HG03439 (cell line): ENCODE results near the gene INS.

ENCODE experiments used
- ATAC-seq: cut with Tn5 transposase; IDR thresholded peaks from one replicate; pipeline ENCODE4 v1.9.1; 2021; ENCODE audit warnings: mild to moderate bottlenecking, moderate library complexity; ENCODE audit not compliant: unreplicated experiment

Gene INS

GRCh38 chr11:2121227-2122130 is 39.5 kb downstream of the INS start:
- no peak for ATAC-seq

- ATAC-seq, result no peak
These were observed 40.5 kb downstream of the INS start for GRCh38 chr11:2120359-2121100.

DNA sequence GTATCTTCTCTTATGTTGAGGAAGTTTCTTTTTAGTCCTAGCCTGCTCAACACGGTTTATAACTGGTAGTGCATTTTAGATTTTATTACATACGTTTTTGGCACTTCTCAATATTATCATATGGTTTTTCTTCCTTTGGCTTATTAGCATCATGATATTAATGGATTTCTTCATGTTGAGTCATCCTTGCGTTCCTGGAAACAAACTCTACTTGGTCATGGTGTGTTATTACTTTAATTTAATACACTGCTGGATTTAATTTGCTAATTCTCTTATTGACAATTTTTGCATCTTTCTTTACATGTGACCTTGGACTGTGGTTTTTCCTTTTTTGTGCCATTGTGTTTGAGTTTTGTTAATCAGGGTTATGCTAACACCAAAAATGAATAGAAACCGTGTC is 42.3 kb downstream of the INS start:
- ATAC-seq, result no peak

- no peak for ATAC-seq
These were observed 44.3 kb downstream of the INS start for GRCh38 chr11:2116680-2117079.

DNA sequence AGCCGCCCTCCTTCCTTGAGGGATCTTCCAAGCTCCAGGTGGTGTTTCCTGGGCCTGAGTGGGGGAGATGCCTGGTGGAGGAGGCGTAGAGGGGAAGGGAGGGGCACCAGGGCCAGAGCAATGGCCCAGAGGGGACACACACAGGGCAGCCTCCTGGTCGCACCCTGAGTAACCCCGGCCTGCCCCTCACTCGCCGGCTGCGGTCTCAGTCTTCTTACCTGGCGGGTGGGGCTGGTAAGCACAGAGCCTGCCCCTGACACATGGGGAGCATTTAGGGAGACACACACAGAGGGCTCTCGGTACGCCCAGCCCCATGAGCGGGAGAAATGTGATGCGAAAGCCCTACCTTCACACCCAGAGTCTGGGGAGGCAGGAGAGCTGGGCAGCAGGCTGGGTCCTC is 45.7 kb downstream of the INS start:
- ATAC-seq, result no peak

- no peak for ATAC-seq
These were observed 46.4 kb downstream of the INS start for GRCh38 chr11:2114430-2115241.

DNA sequence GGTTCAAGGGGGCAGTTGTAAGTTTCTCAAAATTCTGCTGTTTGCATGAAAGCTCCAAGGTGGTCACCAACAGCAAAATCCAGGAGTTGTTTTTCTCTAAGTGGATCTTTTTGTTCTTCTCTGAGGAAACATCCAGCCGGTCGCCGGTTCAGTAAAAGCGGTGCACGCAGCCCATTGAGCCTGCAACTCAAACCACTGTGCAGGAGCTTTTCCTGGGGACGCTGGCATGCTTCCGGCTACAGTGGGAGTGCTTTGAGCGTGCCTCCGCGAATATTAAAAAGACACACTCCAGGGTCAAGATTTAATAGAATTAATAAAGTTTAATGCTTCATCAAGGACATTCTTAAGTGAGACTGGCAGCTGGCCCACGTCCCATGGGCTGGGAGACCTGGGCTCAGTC is 47.2 kb downstream of the INS start:
- no peak for ATAC-seq

DNA sequence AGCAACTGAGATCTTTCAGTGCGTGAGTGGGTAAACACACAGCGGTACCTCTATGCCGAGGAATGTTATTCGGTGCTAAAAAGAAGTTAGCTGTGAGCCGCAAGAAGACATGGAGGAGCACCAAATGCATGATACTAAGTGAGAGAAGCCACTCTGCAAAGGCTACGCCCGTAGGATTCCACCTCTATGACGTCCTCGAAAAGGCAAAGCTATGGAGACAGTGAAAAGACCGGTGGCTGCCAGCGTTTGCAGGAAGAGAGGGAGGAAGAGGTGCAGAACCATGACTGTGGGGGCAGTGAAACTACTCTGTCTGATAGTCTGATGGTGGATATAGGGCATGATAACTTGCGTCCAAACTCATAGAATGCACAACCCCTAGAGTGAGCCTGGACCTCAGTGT is 50.5 kb downstream of the INS start:
- ATAC-seq, result no peak
